Epithelial cell of proximal tubule (primary cell): ENCODE data around the gene ABCG4. TPM values are rescaled to one million over a fixed set of nuclear protein-coding genes. Genes with fewer than 3 reads are reported as not detected.

ENCODE experiments used
- DNase-seq: peaks from one replicate; pipeline ENCODE4 v3.0.0-alpha.2; 2011; ENCODE audit warnings: low read depth
- H3K4me3 ChIP-seq: 2 replicates; pipeline ENCODE4 v1.5.1; 2011; ENCODE audit warnings: low read depth, mild to moderate bottlenecking, low read length
- CTCF ChIP-seq: conservative IDR thresholded peaks from 2 replicates; pipeline ENCODE4 v1.5.1; 2012; ENCODE audit warnings: low read depth, mild to moderate bottlenecking, low read length
- total RNA-seq: library from RNA; depleted of rRNA; stranded (reverse); fragments of >200 nt; gene quantifications from 2 replicates; pipeline ENCODE4 v1.2.3, GENCODE V29; 2015

The ABCG4 gene
- total RNA-seq, 1 donor from 2014 or later: not detected

- no peak for TF ChIP-seq CTCF
- peak overlapping the region; percentile 96 for H3K4me3 ChIP-seq
Measured at GRCh38 chr11:119205080-119205479, 56.2 kb downstream of the ABCG4 start.

GRCh38 chr11:119205574-119206510, 57.0 kb downstream of the ABCG4 start, which contains the start of gene CBL:
Gene CBL (plus strand): TSS chr11:119206339. CDS start chr11:119206418, 79 bp downstream.
- H3K4me3 ChIP-seq: peak within 1 kb of the TSS; percentile 96
- DNase-seq: no peak
- peak; percentile 75 for TF ChIP-seq CTCF

More at GRCh38 chr11:119205080-119205479, 56.2 kb downstream of the ABCG4 start:
- DNase-seq: no peak

DNA sequence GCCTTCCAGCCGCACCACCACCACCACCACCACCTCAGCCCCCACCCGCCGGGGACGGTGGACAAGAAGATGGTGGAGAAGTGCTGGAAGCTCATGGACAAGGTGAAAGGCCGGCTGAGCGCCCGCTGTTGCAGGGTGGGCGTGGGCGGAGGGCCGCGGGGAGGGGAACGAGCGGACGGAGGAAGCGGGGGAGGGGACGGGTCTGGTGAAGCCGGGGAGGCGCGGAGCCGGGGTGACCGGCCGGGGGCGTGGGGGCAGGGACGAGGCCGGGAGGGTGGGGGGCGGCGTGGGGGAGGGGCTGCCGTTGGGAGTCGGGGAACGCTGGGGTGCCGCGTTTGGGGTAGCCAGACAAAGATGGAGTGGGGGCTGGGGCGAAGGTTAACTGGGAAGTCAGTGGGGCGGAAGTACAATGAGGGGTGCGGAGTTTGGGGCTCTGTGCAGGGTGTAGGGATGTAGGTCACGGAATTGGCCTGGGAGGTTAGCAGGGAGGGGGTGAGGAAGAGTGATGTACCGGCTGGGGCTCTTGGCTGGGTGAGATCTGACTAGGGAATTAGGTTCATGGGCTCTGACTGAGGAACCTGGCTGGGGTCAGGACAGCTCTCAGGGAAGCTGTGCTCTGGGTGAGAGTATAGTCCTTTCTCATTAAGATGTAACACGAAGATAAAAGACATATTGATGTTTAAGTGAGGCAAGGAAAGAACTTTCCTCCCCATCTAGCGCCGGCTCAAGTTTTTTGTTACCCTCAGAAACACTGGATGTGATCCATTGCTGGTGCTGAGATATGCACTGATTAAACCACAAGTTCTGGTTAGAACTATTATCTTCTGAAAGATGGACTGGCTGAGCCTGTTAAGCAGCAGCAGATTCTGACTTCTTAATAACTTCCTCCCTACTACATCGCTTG, 57.9 kb downstream of the ABCG4 start:
- H3K4me3 ChIP-seq: peak overlapping the region; percentile 96
- no peak for DNase-seq
- TF ChIP-seq CTCF: no peak

- TF ChIP-seq CTCF: no peak
- peak overlapping the region; percentile 96 for H3K4me3 ChIP-seq
- no peak for DNase-seq
Measured at GRCh38 chr11:119207415-119207960, 58.6 kb downstream of the ABCG4 start.

DNA sequence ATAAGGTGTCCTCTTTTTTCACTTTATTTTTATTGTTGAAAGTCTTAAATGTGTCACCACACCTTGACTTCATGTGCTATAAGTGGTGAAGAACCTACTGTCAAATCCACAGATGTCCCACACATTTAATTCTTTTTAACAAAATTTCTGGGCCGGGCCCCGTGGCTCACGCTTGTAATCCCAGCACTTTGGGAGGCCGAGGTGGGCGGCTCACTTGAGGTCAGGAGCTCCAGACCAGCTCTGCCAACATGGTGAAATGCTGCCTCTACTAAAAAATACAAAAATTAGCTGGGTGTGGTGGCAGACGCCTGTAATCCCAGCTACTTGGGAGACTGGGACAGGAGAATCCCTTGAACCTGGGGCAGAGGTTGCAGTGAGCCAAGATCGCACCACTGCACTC, 60.3 kb downstream of the ABCG4 start:
- no peak overlapping the region for H3K4me3 ChIP-seq
- DNase-seq: no peak
- no peak for TF ChIP-seq CTCF

- H3K4me3 ChIP-seq: no peak overlapping the region
- TF ChIP-seq CTCF: no peak
- DNase-seq: no peak
Measured at GRCh38 chr11:119210050-119210449, 61.2 kb downstream of the ABCG4 start.

Other genes starting within 250 kb of the ABCG4 start
- gene BCL9L, start 223.1 kb upstream of the ABCG4 start, total RNA-seq: 20.7 and 25.7 TPM in 2 replicates
- 0.14 TPM in 1 of 2 replicates, not detected in the other for gene UPK2, start 192.8 kb upstream of the ABCG4 start, total RNA-seq
- gene FOXR1, start 177.3 kb upstream of the ABCG4 start, total RNA-seq: not detected in 2 replicates
- gene CENATAC, start 150.9 kb upstream of the ABCG4 start, total RNA-seq: 13.0 and 14.1 TPM in 2 replicates
- 1,815 and 2,833 TPM in 2 replicates for gene RPS25, start 130.7 kb upstream of the ABCG4 start, total RNA-seq
- gene TRAPPC4, start 130.3 kb upstream of the ABCG4 start, total RNA-seq: 116 and 155 TPM in 2 replicates
- 59.2 and 60.0 TPM in 2 replicates for gene SLC37A4, start 118.2 kb upstream of the ABCG4 start, total RNA-seq
- 115 and 135 TPM in 2 replicates for gene HYOU1, start 91.8 kb upstream of the ABCG4 start, total RNA-seq
- gene VPS11, start 81.2 kb upstream of the ABCG4 start, total RNA-seq: 13.1 and 19.2 TPM in 2 replicates
- 17.0 and 37.1 TPM in 2 replicates for gene HMBS, start 64.2 kb upstream of the ABCG4 start, total RNA-seq
- gene DPAGT1, start 47.2 kb upstream of the ABCG4 start, total RNA-seq: 24.8 and 32.3 TPM in 2 replicates
- 6.1 and 8.2 TPM in 2 replicates for gene C2CD2L, start 41.7 kb upstream of the ABCG4 start, total RNA-seq
- 11.9 and 13.7 TPM in 2 replicates for gene HINFP, start 27.5 kb upstream of the ABCG4 start, total RNA-seq
- gene NLRX1, start 19.7 kb downstream of the ABCG4 start, total RNA-seq: 13.2 and 14.7 TPM in 2 replicates
- not detected in 2 replicates for gene NHERF4, start 36.4 kb downstream of the ABCG4 start, total RNA-seq
- 11.2 and 17.4 TPM in 2 replicates for gene CBL, start 57.3 kb downstream of the ABCG4 start, total RNA-seq
- gene MCAM, start 168.1 kb downstream of the ABCG4 start, total RNA-seq: 660 and 1,105 TPM in 2 replicates
- 18.6 and 21.8 TPM in 2 replicates for gene RNF26, start 185.5 kb downstream of the ABCG4 start, total RNA-seq
- gene C1QTNF5, start 191.8 kb downstream of the ABCG4 start, total RNA-seq: 0.87 and 1.8 TPM in 2 replicates
- not detected in 2 replicates for gene MFRP, start 197.7 kb downstream of the ABCG4 start, total RNA-seq
- gene USP2, start 232.6 kb downstream of the ABCG4 start, total RNA-seq: 0.63 and 1.1 TPM in 2 replicates